Measurements from ENCODE around the gene LBR.

The LBR gene

DNA sequence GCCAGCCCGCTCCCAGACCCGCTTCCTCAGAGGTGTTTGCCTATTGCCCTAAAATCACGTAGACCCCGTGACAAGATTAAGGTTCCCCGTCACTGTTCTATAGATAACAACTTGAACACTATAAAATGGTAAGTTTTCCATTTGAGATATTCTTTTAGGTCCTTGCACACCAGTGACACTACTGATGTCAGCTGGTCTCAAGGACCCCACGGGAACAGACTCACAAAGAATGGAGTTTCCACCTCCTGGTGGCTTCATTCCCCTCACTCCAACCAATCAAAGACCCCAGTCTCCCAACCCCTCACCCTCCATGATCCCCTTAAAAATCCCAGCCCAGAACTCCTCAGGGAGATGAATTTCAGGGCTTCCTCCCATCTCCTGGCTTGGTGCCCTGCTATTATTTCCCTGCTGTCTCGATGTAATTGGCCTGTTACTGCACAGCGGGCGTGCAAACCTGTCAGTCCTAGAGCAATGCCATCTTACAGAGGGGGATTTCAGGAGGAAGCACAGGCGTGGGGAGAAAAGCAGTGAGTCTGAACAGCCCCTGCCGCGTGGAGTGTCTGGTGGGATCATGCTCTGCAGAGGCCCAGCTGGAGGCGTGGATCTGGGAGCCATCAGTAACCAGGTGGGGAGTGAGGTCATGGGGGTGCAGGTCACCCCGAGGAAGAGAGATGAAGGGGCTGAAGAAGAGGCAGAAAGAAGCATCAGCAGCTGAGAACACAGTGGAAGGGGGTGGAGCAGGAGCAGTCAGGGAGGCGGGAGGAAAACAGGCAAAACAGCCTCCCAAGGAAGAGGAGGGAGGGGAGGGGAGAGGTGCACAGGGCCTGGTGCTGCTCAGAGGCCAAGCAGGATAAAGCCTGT lies 35.1 kb upstream of the LBR start:
- DNase-seq: no peak

DNA sequence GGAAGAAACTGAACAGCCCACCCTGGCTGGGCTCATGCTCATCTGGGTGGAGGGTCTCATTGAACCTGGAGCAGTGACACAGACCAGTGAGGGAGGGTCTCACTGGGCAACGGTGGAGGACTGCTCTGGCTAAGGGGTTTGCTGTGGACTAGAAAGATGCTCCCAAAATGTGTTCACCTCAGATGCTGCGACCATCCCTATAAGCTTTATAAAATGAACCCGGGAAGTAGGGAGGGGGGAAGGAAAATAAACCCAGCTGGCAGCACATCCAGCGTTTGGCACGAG lies 34.5 kb upstream of the LBR start:
- DNase-seq: no peak

DNA sequence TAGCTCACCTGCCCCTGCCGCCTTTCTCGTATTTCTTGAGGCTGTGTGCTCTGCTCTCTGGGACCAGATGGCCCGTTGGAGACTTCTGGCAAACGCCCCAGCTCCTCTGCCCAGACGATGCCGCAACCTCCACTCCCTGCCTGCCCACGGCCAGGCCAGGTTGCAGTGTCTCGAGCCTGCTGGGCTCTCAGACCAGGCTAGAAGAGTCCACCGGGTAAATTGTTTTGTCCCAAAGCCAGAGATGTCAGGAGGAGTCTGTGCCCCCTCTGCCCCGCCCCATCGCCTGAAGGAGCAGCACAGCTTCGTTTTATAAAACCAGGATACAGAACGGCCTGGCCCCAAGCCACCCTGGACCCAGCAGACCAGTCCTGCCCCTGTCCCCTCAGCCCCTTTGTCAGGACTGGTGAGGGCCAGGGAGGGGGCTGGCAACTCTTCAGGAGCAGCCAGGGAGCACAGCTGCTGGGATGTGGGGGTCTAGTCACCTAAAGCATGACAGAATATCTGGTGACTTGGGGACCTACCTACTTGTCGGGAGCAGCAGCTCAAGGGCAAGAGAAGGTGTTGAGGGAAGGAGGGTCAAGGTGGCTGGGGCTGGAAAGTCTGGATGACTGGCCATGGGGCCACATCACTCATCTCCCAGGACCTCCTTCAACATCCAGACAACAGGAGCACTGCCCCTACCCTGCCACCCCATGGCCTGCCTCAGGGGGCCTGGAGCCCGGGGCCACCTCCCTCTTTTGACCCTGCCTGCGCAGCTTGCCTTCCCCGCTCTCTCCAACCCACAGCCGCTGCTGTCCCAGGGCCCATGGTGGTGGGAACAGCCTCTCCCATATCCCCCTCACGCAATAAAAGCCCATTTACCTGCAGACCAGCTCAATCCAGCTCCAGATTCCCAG lies 33.9 kb upstream of the LBR start:
- no peak for DNase-seq

DNA sequence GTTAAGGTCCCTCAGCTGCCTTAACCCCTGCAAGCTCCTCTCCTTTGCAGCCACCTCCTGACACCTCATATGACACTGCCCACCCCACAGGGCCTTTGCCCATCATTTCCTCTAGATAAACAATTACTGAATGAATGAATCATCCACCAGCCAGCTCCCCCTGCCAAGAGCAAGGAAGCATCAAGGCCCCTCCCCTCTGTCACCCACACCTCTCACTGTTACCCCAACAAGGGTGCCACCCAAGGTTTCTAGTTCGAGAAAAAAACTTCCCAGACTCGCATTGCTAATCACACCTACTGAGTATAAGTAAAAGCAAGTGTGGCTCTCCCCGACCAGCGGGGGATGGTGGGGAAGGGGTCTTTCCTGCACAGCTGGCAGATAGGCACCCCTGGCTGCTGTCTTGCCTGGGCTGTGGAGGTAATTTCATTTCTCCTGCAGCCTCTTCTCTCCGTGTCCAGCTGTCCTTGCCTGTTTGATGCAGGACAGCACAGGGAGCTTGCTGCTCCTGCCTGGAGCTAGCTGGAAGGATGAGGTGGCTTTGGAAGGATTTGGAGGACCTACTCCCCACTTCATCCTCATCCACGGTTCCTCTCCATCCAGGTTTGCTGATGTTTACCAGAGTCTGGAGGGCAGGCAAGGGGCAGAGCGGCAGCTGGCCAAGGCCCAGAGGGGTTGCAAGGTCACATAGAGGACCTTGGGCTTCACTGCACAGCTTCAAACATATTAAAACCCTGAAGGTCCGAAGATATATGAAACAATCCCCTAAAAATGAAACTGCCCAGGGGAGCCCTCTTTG lies 33.1 kb upstream of the LBR start:
- DNase-seq: peak; percentile 66

DNA sequence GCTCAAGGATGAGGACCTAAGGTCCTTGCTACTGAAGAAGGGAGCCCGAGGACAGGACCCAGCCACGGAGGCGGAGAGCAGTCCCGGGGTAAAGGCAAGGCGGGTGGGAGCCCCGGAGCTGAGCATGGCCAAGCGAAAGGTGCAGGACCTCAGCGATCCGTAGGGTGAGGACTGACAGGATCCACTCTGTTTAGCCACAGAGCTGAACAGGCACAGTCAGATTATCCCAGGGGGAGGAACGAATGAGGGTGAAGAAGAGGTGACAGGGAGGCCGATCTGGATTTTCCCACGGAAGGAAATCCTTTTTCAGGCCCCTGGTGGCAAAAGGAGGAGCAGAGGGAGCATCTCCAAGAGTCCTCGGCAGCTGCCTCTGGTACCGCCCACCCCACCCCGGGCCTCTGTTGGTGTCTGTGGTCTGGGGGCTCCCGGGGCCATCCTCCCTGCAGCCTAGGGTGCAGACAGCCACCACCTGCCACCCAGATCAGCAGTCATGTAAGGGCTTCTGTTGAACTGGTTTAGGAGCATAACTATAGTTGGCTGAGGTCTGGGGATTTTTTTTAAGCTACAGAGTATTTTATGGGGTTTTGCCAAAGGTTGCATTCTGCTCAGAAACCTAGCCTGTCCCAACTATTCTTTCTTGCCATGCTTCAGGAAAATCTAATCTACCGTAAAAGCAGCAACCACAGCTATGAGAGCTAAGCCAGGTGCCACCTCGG lies 32.3 kb upstream of the LBR start:
- no peak for DNase-seq

DNA sequence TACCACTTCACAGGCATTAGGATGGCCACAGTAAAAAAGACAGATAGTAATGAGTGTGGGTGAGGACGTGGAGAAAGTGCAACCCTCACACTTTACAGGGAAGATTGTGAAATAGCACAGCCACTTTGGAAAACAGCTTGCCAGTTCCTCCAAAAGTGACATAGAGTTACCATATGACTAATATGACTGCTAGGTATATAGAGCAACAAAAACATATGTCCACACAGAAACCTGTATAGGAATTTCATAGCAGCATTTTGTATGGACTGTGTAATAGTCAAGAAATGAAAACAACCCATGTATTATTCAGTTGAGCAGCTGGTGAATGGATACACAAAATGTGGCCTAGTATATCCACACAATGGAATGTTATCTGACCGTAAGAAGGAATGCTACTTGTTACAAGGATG lies 30.4 kb upstream of the LBR start:
- DNase-seq: no peak

DNA sequence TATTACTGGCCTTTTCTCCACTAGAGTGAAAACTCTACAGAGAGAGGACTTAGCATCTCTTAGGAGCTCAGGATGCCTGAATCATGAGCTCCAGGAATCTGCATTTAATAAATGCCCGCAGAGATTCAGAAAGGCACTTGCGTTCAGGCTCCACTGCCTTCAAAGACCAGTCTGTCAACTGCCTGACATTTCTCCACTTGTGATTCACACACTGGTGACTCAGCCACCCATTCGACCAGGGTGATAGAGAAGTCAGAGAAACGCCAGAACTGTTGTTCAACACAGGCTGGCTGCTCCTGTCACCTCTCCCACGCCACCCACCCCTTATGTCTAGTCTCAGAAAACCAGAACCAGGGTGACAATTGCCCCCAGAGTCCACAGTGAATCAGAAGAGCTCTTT lies 26.9 kb upstream of the LBR start:
- DNase-seq: peak; percentile 85

DNA sequence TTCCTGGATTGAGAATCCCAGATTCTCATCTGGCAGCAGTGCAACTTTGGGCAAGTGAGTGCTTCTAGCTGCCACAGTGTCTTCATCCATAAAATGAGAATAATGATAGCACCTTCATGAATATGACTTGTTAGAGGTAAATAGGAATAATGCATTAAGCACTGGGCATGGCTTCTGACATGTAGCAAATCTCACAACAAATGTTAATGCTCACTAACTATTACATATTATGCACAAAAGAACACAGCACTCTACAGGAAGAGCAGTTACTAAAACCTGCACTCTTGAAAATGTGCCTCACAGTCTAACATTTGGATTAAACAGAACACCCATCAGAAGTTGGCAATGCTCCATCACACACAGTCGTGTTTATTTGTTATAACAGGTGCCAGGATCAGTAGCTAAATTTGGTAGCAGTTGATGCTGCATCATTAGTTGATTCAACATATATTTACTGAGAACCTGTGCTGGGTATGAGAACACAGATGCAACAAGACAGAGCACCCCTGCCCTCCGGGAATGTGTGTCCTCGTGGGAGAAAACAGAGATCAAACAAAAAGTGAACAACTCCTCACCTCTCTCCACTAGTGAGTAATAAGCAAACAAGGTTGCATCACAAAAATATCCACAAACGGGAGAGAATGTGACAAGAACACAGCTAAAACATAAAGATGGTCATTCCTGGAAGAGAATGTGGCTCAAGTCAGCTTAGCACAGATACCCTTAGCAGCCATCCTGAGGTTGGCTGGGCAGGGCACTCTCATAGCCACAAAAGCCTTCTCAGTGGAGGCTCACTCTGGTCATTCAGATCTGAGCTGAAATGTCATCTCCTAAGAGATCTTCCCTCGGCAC lies 26.2 kb upstream of the LBR start:
- DNase-seq: no peak

DNA sequence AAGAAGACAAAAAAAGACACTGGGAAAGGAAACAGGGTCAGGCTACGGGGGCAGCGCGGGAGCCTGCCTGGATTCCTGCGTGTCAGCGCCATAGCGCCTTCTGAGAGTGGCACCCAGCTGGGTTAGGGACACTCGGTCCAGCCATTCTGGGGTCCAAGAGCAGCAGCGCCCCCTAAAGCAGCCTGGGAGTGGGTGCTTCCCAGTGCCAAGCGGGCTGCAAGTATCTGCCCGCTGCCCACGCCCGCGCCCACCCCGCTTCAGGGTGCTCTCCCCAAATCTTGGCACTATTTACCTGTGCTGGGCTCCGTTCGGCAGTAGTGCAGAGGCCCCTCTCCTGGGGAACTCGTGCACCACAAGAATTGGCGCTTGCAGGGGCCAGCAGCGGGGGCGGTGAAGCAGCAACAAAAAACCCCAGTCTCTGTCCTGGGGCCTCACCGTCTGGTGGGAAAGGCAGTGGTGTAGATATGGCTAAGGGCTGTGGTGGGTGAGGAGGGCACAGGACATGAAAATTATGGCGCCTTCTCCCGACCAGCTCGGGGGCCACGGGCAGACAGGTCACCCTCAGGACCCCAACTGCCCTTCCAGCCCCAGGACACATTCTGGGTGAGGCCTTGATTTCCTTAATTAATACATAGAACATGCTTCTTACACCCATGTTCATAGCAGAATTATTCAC lies 24.1 kb upstream of the LBR start:
- no peak for DNase-seq

DNA sequence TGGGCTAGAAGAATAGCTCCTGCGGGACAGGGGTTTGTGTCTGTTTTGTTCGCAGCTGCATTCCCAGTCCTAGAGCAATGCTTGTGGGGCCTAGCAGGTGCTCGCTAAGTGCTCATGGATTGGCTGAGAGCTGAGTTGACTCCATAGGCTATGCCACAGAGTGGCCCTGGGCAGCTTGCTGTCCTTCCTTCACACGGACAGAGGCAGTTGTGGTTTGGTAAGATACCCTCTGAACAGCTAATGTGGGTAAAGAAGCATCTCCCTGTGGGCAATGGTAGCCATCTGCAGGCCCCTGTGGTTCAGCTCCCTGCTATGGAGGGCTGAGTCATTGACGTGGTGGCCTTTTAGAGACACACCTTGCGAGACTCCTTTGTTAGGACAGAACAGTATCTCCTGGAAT lies 23.5 kb upstream of the LBR start:
- DNase-seq: no peak

DNA sequence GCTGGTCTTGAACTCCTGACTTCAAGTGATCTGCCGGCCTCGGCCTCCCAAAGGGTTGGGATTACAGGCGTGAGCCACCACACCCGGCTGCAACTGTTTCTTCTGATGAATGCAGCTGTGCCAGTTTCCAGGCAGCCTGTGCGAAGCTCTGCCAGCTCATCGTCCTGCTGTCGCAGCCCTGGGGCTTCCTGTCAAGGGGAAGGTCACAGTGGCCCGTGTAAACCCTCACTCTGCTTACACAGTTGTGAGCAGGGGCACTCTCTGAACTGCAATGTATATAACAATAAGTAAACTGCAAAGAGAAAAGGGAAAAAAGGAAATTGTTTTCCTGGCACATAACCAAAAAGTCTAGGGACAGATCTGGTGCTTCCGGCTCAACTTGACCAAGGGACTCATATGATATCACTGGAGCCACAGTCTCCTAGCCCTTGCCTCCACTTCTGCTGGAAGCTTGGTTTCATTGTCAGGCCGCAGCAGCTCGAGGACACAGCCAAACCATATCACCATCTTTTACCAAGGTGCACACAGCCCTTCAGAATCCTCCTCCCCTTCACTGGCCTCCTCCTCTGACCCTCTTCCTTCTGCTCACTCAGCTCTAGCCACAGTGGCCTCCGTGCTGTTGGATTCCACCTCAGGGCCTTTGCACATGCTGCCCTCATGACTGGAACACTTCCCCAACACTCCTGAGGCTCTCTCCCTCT lies 22.8 kb upstream of the LBR start:
- no peak for DNase-seq

DNA sequence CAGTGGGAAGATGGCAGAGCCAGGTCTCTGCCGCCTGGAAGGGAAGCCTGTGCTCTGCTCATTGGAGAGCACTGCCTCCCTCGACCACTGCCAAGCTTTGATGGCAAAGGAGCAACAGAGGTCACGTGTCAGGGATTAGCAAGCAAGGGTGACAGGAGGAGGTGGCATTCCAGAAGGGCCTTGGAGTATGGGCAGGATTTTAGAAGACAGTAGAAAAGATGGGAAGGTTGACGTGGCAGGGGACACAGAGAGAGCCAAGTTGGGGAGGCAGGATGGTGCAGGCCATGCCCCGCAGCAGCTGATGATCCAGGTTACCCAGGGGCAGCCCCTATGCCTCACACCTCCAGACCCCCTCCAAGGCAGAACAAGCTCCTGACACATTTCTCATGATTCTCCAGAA lies 21.9 kb upstream of the LBR start:
- no peak for DNase-seq

DNA sequence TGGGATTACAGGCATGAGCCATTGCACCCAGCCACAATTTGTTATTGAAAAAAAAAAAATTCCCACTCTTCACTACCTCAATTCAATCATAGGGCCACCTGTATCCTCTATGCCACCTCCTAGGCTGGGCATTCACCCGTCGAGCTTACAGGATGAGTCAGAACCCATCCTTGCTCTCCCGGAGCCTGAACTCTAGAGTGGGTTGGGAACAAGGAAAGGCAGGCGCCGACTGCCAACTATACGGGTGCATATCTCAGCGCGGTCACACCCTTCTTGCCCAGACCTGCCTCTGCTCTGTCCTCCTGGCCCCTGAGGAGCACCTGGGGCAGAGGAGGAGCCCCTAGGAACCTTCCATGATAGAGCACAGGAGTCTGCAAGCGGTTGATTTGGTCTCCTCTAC lies 21.4 kb upstream of the LBR start:
- DNase-seq: no peak

DNA sequence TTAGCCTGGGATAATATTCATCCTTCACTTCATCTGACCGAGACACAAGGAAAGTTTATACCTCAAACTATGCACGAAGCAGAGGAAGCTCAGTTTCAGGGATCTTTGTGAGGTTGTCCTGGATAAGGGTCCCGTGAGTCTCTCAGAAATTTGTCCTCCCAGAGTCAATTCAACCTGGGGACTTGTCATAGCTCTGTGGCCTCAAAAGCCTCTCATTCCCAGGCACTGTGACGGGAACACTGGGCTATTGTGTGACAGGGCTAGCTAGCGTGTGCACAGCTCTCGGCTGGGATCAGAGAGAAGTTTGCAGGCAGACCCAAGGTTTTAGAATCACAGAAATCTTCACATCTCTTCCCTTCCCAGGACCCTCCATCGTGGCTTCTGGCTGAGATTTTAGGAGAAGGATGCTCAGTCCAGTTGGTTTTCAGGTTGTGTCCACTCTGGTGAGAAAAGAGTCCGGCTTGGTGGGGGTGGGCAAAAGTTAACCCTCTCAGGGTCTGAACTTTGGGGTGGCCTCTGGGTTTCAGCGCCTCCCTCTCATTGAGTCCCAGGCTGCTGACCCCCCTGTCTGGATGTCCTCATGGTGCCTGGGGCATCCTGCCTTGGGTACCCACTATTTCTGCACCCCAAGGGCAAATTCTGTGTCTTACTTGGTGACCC lies 20.4 kb upstream of the LBR start:
- no peak for DNase-seq

DNA sequence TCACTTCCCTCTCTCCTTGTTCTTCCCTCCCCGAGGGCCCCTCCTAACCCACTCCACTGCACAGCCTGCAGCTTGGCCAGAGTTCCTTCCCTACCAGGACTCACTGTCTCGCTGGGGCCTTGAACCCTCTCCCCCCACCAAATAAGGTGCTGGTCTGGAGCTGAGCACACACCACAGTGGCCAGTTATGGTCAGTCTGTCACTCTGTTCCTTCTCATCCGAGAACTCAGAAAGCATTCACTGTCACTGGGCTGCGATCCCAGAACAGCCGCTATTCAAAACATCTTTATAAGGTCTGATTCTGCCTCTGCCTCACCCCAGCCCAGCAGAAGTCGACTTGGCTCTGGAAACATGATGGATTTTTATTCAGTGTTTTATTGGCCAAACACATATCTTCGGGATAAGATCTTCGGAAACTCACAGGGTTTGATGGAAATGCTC lies 19.8 kb upstream of the LBR start:
- no peak for DNase-seq

DNA sequence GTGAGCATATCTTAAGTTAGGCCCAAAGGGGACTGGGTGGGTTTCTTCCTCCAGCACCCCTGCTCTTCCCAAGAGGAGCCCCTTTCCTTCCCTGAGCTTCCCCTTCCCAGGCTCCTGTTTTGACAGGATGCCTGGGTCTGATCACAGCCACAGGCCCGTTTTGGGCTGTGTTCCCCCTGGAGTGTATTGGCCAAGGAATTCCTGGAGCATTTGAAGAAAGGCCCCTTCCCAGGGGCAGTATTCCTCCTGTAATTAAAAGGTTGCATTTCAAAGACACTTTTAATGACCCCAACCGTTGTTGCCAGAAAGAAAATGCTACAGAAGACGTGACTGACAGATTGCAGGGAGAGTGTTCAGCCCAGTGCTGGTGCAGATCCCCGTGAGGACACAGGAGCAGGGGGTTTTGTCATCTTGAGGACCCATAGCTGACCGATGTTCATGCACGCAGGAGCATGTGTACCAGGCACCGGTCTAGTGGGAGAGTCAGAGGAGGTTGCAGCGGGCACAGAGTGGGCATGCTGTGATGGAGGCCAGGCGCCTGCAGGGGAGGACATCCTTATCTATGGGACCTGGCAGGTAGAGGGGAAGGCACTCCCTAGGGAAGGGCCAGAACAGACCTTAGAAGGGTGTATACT lies 19.3 kb upstream of the LBR start:
- no peak for DNase-seq

DNA sequence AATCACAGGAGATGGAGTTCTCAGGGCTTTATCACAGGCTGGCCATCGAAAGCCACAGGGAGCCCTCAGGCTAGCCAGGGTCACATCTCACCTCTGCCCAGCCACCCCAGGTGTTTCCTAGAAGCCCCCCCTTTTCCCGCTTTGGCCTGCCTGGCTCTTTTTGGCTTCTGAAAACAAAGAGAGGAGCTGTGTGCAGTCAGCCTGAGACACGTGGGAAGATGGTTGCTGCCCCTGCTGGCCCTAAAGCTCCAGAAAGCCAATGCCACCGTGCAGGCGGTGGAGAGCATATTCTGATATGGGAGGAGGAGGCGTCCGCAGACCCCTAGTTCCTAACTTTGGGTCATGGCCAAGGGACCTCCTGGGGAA lies 18.7 kb upstream of the LBR start:
- no peak for DNase-seq

DNA sequence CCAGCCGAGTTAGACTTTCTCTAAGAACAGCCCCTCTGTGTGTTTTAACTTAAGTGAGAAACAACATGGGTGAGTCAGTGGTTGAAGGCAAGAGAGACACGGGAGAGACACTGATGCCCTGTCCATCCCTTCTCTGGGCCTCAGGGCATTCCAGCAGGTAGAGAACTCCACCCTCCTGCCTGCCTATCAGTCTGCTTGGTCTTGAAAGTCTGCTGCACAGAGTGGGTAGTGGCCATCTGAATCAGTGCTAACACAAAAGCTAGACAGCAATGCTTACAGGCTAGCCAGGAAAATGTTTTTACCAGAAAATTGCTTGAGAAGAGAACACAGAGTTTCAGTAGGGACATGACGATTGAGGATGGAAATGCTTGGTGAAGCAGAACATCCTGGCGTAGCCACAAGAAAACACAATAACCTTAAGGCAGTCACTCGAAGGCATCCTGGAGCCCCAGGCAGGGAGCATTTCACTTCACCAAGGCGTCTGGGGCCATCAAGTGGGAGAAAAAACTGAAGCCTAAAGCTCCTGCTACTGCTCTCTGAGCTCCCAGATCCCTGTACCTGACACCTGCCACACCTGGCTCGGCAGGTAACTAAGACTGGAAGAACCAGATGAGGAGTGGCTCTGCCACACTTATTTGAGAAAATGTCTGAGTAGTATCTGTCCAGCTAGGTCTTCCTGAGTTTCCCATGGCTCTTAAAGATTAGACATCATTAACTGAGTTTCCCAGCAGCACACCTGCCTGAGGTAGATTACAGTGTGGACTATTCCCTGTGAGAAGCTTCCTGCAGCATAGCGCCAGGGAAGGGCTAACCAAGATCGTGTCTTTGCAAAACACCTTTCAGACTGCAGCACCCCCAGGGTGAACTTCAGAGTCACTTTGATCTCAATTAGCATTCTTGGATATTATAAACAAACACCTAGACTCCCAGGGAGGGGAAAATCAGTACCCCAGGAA lies 18.1 kb upstream of the LBR start:
- no peak for DNase-seq

Measured in activated naive CD4-positive, alpha-beta T cell treated with anti-CD3 and anti-CD28 coated beads, Interleukin-2, amount 50 U/mL, for 16 hours (primary cell).